Vagina (tissue), 2 donors: ENCODE data around the gene LPIN1.

Experiments
- CTCF ChIP-seq, 3 experiments: fragments of 450-650 bp in 2 of 3; fragments of 200-600 bp in 1 of 3; sonication (generic) in 1 of 3; IDR thresholded peaks; one replicate each; pipeline ENCODE4 v1.5.1; 2017 to 2019; ENCODE audit warnings: antibody characterized with exemption in 3 of 3, mild to moderate bottlenecking in 2 of 3, moderate library complexity in 2 of 3
- POLR2A ChIP-seq, 2 donors: fragments of 450-650 bp; IDR thresholded peaks; one replicate each; pipeline ENCODE4 v1.6.1; 2017; ENCODE audit warnings: antibody characterized with exemption in 2 of 2, mild to moderate bottlenecking in 2 of 2, moderate library complexity in 2 of 2
- POLR2AphosphoS5 ChIP-seq, 2 donors: sonication (generic); formaldehyde crosslinking; IDR thresholded peaks; one replicate each; pipeline ENCODE4 v1.9.0; 2017; ENCODE audit warnings: antibody characterized with exemption in 2 of 2, mild to moderate bottlenecking in 2 of 2, low read depth in 1 of 2; ENCODE audit not compliant: insufficient read depth in 1 of 2

GRCh38 chr2:11701206-11701605 is 45.2 kb upstream of the LPIN1 start:
- TF ChIP-seq CTCF (IDR thresholded peaks at IDR 0.05) (no peak), POLR2A (IDR thresholded peaks at IDR 0.05) (no peak), POLR2AphosphoS5 (IDR thresholded peaks at IDR 0.05; ENCODE audit: insufficient read depth in 1 of 2, low read depth in 1 of 2) (no peak)
